ENCODE results near the gene GPR160.

Gene GPR160

DNA sequence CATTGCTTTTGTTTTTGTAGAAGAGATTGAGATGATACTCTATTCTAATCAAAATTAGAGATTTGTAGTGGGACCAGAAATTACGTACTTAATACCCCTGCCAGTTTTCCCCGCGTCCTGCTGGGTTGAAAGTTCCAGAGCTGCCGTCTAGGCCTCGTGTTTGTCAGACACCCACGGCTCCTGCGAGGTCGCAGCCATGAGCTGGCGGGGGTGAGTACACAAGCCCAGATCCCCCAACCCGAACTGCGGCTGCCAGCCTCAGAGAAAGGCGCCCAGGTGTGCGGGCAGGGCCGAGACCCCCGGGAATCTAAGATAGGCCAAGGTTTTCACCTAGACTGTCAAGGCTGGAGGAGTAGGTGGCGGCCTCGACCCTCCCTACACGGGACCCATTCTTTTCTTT is 26.3 kb downstream of the GPR160 start:
- DNase-seq (ENCODE audit: low read depth, low spot score), result no peak

- no peak for DNase-seq (ENCODE audit: low read depth, low spot score)
Measured at GRCh38 chr3:170075441-170076091, 37.8 kb downstream of the GPR160 start.

DNA sequence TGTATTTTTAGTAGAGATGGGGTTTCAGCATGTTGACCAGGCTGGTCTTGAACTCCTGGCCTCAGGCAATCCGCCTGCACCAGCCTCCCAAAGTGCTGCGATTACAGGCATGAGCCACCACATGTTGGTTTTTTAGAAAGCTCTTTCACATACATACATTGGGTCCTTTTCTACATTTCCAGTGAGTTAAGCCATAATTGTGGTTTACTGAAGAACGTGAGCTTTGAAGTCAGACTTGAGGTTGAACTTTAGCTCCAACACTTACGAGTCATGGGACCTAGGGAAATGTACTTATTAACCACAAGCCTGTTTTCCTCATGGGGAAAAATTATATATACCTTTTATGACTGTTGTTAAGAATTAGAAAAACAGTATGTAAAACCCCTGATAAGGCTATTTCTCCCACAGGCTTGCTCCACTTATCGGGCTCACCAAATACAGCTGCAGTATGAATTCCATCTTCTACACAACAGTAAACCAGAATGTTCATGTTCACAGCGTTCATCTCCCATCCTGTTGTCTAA is 39.0 kb downstream of the GPR160 start:
- no peak for DNase-seq (ENCODE audit: low read depth, low spot score)

DNA sequence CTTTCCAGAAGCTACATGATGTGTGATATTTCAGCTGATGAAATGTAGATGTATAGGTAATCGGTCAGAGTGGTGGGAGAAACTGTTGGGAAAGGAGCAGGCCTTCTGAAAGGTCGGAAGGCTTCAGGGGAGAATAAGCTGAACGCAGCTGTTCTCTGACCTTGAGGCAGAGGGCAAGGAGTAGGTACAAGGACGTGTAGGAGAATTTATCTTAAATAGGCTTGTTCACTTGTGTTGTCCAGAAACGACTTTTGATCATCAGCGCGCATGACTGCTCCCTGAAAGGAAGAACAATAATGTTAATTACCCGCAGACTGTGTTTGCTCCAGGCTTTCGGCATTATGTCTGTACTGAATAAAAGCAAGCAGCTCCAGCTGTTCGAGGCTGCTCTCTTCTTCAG is 39.6 kb downstream of the GPR160 start:
- DNase-seq (ENCODE audit: low read depth, low spot score), result no peak

DNA sequence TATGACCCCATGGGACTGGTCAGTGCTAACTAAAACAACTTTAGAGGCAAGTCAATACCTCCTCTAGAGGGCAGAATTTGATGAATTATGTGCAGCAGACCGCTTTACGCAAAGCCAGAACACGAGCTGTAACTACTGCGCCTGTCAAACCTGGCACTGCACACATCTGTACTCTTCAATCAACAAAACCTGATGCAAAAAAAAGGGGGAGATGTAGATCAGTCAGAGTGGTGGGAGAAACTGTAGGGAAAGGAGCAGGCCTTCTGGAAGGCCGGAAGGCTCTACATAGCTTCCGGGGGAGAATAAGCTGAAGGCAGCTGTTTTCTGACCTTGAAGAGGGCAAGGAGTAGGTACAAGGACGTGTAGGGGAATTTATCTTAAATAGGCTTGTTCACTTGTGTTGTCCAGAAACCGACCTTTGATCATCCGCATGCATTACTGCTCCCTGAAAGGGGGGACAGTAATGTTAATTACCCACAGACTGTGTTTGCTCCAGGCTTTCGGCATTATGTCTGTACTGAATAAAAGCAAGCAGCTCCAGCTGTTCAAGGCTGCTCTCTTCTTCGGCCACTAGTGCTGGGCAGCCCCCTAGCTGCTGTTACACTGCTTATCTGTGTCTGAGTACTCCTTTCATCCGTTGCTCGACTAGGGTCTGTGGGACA is 41.0 kb downstream of the GPR160 start:
- no peak for DNase-seq (ENCODE audit: low read depth, low spot score)

- no peak for DNase-seq (ENCODE audit: low read depth, low spot score)
Measured at GRCh38 chr3:170079536-170080165, 41.9 kb downstream of the GPR160 start.

DNA sequence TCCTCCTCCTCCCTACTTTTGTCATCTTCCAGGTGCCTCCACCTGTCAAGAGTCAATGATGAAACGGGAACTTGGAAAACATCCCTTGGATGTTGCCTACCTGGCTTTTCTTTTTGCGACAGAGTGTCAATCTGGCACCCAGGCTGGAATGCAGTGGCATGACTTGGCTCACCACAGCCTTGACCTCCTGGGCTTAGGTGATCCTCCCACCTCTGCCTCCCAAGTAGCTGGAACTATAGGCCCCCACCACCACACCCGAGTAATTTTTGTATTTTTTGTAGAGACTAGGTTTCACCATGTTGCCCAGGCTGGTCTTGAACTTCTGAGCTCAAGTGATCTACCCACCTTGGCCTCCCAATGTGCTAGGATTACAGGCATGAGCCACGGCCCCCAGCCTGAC is 42.8 kb downstream of the GPR160 start:
- no peak for DNase-seq (ENCODE audit: low read depth, low spot score)

GRCh38 chr3:170081079-170081741 is 43.4 kb downstream of the GPR160 start:
- no peak for DNase-seq (ENCODE audit: low read depth, low spot score)

DNA sequence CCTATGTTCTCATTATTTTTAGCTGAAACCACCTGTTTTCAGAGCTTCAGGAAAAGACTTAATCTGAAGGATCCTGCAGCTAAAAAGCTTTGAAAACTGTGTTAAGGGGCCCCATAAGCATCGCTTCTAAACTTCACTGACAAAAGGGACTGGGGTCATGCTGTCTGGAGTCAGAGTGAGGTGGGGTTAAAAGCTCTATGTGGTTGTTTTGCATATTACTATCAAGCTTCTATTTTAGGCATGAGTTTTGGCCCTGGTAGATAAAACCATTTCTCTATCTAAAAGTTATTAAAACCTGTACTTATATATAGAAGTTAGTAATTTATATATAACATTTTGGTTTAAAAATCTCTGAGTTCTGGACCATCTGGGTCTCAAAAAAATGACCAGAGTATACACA is 45.5 kb downstream of the GPR160 start:
- DNase-seq (ENCODE audit: low read depth, low spot score), result no peak

- no peak for DNase-seq (ENCODE audit: low read depth, low spot score)
Measured at GRCh38 chr3:170085396-170085795, 47.6 kb downstream of the GPR160 start.

- no peak for DNase-seq (ENCODE audit: low read depth, low spot score)
Measured at GRCh38 chr3:170089862-170090600, 52.2 kb downstream of the GPR160 start.

DNA sequence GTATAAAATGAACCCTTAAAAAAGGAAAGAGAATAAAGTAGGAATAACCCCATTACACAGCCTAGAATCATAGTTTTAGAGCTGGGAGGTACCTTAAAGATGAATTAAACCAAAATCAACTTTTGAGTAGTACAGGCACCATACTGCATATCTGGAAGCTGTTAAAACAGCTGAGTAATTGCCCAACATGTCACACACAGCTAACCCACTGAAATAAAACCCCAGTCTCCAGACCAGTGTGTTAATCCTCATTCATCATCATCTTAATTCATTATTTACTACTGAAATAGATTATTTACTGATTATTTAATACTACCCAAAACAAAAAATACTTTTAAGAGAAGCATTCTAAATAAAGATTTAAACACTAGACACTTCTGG is 52.8 kb downstream of the GPR160 start:
- no peak for DNase-seq (ENCODE audit: low read depth, low spot score)

GRCh38 chr3:170092907-170093306 is 55.1 kb downstream of the GPR160 start:
- no peak for DNase-seq (ENCODE audit: low read depth, low spot score)

DNA sequence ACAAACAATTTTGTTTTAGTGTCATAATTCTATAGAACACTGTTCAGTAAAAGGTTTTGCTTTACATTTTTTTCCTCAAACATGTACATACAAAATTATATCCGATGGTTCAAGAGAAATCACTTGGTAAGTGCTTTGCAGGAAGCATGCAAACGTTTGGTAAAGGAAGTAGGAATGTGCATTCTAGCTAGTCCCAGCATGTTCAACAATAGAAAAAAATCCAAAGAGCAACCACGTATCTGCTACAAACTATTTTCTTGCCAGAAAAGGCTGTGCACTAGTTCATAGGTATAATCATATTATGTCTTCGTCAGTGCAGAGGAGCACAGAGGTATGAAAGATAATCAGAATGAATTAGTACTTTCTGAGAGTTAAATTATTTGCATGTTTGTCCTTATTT is 58.0 kb downstream of the GPR160 start:
- DNase-seq (ENCODE audit: low read depth, low spot score), result no peak

DNA sequence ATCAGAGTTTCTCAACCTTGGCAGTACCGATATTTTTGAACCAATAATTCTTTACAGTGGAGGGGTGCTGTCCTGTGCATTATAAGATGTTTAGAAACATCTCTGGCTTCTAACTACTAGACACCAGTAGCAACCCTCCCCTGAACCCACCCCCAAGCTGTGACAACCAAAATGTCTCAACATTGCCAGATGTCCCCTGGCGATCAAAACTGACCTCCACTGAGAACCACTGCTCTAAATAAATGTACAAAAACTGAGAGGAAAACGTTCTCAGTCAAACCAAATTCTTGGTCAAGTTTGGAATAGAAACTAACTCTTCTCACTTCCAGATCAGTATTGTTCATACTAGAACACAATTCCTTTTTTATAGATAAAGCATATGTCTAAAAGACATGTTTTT is 58.5 kb downstream of the GPR160 start:
- no peak for DNase-seq (ENCODE audit: low read depth, low spot score)

DNA sequence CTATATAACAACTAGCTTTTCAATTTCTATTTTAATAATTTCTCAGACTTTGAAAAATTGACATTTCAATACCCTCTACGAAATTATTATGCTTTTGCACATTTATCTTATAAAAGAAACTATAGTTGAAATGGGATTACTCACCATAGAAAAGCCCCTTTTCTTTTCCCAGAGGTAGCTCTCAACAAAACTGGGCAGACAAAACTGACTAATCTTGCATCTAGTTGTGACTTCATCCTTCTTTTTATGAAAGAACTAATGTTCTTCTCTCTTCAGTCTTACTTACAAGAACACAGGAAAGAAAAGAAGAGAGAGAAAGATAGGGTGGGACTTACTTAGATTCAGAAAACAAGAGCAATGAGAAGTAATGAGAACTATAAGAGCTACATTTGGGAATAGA is 61.0 kb downstream of the GPR160 start:
- no peak for DNase-seq (ENCODE audit: low read depth, low spot score)

DNA sequence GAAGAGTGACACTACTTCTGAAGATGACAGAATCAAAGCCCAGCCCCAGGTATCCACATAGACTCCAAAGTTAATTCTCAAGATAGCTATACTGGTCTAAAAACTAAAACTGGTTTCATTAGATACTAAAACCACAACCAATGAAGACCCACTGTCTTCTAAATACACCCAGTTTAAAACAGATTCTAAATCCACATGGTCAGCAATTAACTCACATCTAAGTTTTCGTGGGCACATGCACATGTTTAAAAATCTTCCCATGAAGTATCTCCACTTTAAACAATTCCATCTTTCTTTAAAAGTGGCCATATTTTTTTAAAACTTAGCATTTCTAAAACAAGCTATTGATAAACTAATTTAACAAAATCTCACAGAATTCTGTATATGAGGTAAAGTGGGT is 63.1 kb downstream of the GPR160 start:
- no peak for DNase-seq (ENCODE audit: low read depth, low spot score)

DNA sequence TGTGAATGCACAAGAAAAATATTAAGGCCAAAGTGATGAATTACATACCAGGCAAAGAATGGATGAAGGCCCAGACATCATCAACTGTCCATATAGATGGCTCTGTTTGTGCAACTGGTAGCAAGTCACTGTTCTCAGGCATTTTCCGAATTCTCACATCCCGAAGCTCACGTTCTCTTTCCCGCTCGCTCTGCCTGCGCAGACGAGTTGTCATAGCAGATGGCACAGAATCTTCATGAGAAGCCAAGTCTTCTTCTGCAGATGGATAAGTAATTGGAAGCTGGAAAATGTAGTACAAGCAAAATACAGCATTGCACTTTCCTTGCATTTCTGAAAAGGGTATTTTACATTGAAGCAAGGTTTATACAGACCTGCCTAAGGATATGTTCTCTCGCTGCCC is 64.6 kb downstream of the GPR160 start:
- no peak for DNase-seq (ENCODE audit: low read depth, low spot score)

DNA sequence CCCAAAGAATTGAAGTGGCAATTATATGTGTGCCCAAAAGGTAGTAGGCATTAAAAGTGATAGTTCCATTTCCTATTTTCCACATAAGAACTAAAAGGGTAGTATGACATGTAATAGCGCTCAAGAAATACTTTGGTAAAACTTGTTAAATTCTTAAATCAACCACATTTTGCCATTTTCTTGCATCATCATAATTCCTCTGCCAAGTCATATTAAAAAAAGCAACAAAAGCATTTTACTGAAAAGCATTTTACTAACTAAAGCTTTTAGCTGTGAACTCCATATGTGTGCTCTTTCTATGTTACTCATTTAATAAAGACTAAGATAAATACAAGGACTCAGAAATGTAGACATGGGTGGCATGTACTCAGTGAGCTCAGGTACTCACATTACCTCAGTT is 70.1 kb downstream of the GPR160 start:
- DNase-seq (ENCODE audit: low read depth, low spot score), result no peak

DNA sequence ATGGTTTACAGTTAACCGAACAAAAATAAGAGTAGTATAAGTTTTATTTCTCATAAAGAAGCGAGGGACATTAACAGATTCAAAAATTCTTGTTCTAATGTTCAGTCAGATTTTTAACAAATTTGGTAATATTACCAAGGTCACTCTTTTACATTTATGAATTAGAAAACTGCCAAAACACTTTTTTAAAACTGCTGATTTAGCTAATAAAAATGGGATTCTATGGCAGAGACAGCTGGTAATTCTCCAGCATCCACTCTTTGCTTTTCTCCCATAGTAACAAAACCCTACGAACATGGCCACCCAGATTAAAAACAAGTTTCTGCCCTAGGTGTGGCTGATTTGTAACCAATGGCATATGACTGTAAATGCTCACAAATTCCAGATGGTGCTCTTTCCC is 71.2 kb downstream of the GPR160 start:
- no peak for DNase-seq (ENCODE audit: low read depth, low spot score)

- DNase-seq (ENCODE audit: low read depth, low spot score), result no peak
Measured at GRCh38 chr3:170109579-170110293, 71.9 kb downstream of the GPR160 start.

All from activated naive CD8-positive, alpha-beta T cell treated with anti-CD3 and anti-CD28 coated beads, Interleukin-2, amount 50 U/mL, for 16 hours (primary cell).